IMR-90 (cell line): ENCODE measurements around the gene COL20A1.

Experiments used
- BHLHE40 ChIP-seq: fragments of 150-350 bp; IDR thresholded peaks from 2 replicates; pipeline ENCODE4 v1.6.1; 2016; ENCODE audit warnings: mild to moderate bottlenecking, low read depth, low read length
- CHD1 ChIP-seq: IDR thresholded peaks from 2 replicates; pipeline ENCODE4 v1.6.1; 2012; ENCODE audit warnings: low read depth, low read length, improper control_type of control experiment
- CTCF ChIP-seq: conservative IDR thresholded peaks from 2 replicates; pipeline ENCODE4 v1.5.1; 2012; ENCODE audit warnings: mild to moderate bottlenecking, low read depth, low read length, improper control_type of control experiment
- ELK1 ChIP-seq: fragments of 150-350 bp; IDR thresholded peaks from 2 replicates; pipeline ENCODE4 v1.6.1; 2016; ENCODE audit warnings: low read depth, mild to moderate bottlenecking, low read length, moderate library complexity, borderline replicate concordance
- MAFK ChIP-seq: IDR thresholded peaks from 2 replicates; pipeline ENCODE4 v1.6.1; 2012; ENCODE audit warnings: low read depth, low read length, improper control_type of control experiment
- MXI1 ChIP-seq: IDR thresholded peaks from 2 replicates; pipeline ENCODE4 v1.6.1; 2012; ENCODE audit warnings: low read depth, mild to moderate bottlenecking, low read length, moderate library complexity, borderline replicate concordance
- NFE2L2 ChIP-seq: fragments of 150-350 bp; IDR thresholded peaks from 2 replicates; pipeline ENCODE4 v1.6.1; 2016; ENCODE audit warnings: low read depth, mild to moderate bottlenecking, low read length
- POLR2A ChIP-seq: IDR thresholded peaks from 2 replicates; pipeline ENCODE4 v1.6.1; 2012; ENCODE audit warnings: mild to moderate bottlenecking, low read depth, low read length
- RAD21 ChIP-seq: IDR thresholded peaks from 2 replicates; pipeline ENCODE4 v1.6.1; 2012; ENCODE audit warnings: low read length, improper control_type of control experiment
- RFX5 ChIP-seq: IDR thresholded peaks from 2 replicates; pipeline ENCODE4 v1.8.0; 2012; ENCODE audit warnings: low read depth, mild to moderate bottlenecking, low read length, moderate library complexity
- SMC3 ChIP-seq: fragments of 150-350 bp; IDR thresholded peaks from 2 replicates; pipeline ENCODE4 v1.6.1; 2016; ENCODE audit warnings: low read depth, mild to moderate bottlenecking, antibody characterized with exemption, low read length, moderate library complexity
- USF2 ChIP-seq: fragments of 150-350 bp; IDR thresholded peaks from 2 replicates; pipeline ENCODE4 v1.6.1; 2017; ENCODE audit warnings: mild to moderate bottlenecking, antibody characterized with exemption, low read length, low read depth

- TF ChIP-seq USF2 (no peak), RAD21 (no peak), CTCF (no peak), CHD1 (no peak), MXI1 (no peak), POLR2A (no peak), MAFK (no peak), NFE2L2 (no peak), SMC3 (no peak), BHLHE40 (no peak), ELK1 (no peak), RFX5 (no peak)
Measured at GRCh38 chr20:63377951-63378381, 85.0 kb downstream of the COL20A1 start.
